ENCODE measurements around the gene COL25A1.
"Not testable (repeated sequence)": the region's sequence is repeated elsewhere in the genome, so short reads cannot be mapped to it uniquely, and the experiment has no call there.

COL25A1 gene

GRCh38 chr4:109083911-109084310 lies 218.5 kb downstream of the COL25A1 start:
- DNase-seq (ENCODE audit: low read depth) = no peak

GRCh38 chr4:109079731-109080130 lies 222.7 kb downstream of the COL25A1 start:
- peak; percentile 18 for DNase-seq (ENCODE audit: low read depth)
- no peak overlapping the region for H3K4me3 ChIP-seq (ENCODE audit: low read depth, low read length)

More at GRCh38 chr4:109083911-109084310, 218.5 kb downstream of the COL25A1 start:
- no peak overlapping the region for H3K4me3 ChIP-seq (ENCODE audit: low read depth, low read length)

GRCh38 chr4:109079201-109079600 lies 223.3 kb downstream of the COL25A1 start:
- DNase-seq (ENCODE audit: low read depth) = peak; percentile 20
- no peak overlapping the region for H3K4me3 ChIP-seq (ENCODE audit: low read depth, low read length)

- H3K4me3 ChIP-seq (ENCODE audit: low read depth, low read length) = no peak overlapping the region
- peak; percentile 85 for DNase-seq (ENCODE audit: low read depth)
Measured at GRCh38 chr4:109078724-109079123, 223.7 kb downstream of the COL25A1 start.

GRCh38 chr4:109077505-109077904 lies 225.0 kb downstream of the COL25A1 start:
- no peak for DNase-seq (ENCODE audit: low read depth)
- H3K4me3 ChIP-seq (ENCODE audit: low read depth, low read length) = no peak overlapping the region

GRCh38 chr4:109076709-109077108 lies 225.7 kb downstream of the COL25A1 start:
- DNase-seq (ENCODE audit: low read depth); H3K4me3 ChIP-seq (ENCODE audit: low read depth, low read length): not testable (repeated sequence)

- H3K4me3 ChIP-seq (ENCODE audit: low read depth, low read length) = no peak overlapping the region
- DNase-seq (ENCODE audit: low read depth) = no peak
Measured at GRCh38 chr4:109075621-109076020, 226.8 kb downstream of the COL25A1 start.

GRCh38 chr4:109072595-109072994 lies 229.9 kb downstream of the COL25A1 start:
- no peak overlapping the region for H3K4me3 ChIP-seq (ENCODE audit: low read depth, low read length)
- peak; percentile 97 for DNase-seq (ENCODE audit: low read depth)

GRCh38 chr4:109070677-109071076 lies 231.8 kb downstream of the COL25A1 start:
- H3K4me3 ChIP-seq (ENCODE audit: low read depth, low read length); DNase-seq (ENCODE audit: low read depth): not testable (repeated sequence)

- H3K4me3 ChIP-seq (ENCODE audit: low read depth, low read length) = no peak overlapping the region
- peak; percentile 94 for DNase-seq (ENCODE audit: low read depth)
Measured at GRCh38 chr4:109067508-109068235, 234.8 kb downstream of the COL25A1 start.

- H3K4me3 ChIP-seq (ENCODE audit: low read depth, low read length) = no peak overlapping the region
- DNase-seq (ENCODE audit: low read depth) = peak; percentile 49
Measured at GRCh38 chr4:109065006-109065405, 237.5 kb downstream of the COL25A1 start.

GRCh38 chr4:109053257-109053656 lies 249.2 kb downstream of the COL25A1 start:
- DNase-seq (ENCODE audit: low read depth) = no peak
- no peak overlapping the region for H3K4me3 ChIP-seq (ENCODE audit: low read depth, low read length)

GRCh38 chr4:109052821-109053220 lies 249.6 kb downstream of the COL25A1 start:
- H3K4me3 ChIP-seq (ENCODE audit: low read depth, low read length) = no peak overlapping the region
- DNase-seq (ENCODE audit: low read depth) = no peak

- H3K4me3 ChIP-seq (ENCODE audit: low read depth, low read length) = no peak overlapping the region
- no peak for DNase-seq (ENCODE audit: low read depth)
Measured at GRCh38 chr4:109051054-109051453, 251.4 kb downstream of the COL25A1 start.

- H3K4me3 ChIP-seq (ENCODE audit: low read depth, low read length) = no peak overlapping the region
- DNase-seq (ENCODE audit: low read depth) = no peak
Measured at GRCh38 chr4:109049926-109050325, 252.5 kb downstream of the COL25A1 start.

- DNase-seq (ENCODE audit: low read depth) = peak; percentile 79
- peak overlapping the region; percentile 8 for H3K4me3 ChIP-seq (ENCODE audit: low read depth, low read length)
Measured at GRCh38 chr4:109046471-109047201, 255.8 kb downstream of the COL25A1 start.

- no peak overlapping the region for H3K4me3 ChIP-seq (ENCODE audit: low read depth, low read length)
- DNase-seq (ENCODE audit: low read depth) = no peak
Measured at GRCh38 chr4:109044431-109044830, 258.0 kb downstream of the COL25A1 start.

- DNase-seq (ENCODE audit: low read depth) = no peak
- H3K4me3 ChIP-seq (ENCODE audit: low read depth, low read length) = no peak overlapping the region
Measured at GRCh38 chr4:109043286-109043685, 259.2 kb downstream of the COL25A1 start.

- no peak for DNase-seq (ENCODE audit: low read depth)
- no peak overlapping the region for H3K4me3 ChIP-seq (ENCODE audit: low read depth, low read length)
Measured at GRCh38 chr4:109041463-109042360, 260.7 kb downstream of the COL25A1 start.

- H3K4me3 ChIP-seq (ENCODE audit: low read depth, low read length) = no peak overlapping the region
- no peak for DNase-seq (ENCODE audit: low read depth)
Measured at GRCh38 chr4:109040441-109040840, 262.0 kb downstream of the COL25A1 start.
